Occipital lobe (tissue), 2 donors: ENCODE measurements around the gene DNASE2B. TPM values are rescaled to one million over a fixed set of nuclear protein-coding genes. Genes with fewer than 3 reads are reported as not detected.

Experiments
- DNase-seq: peaks from one replicate; lab custom pipeline; 2025; lab: John Stamatoyannopoulos, UW
- total RNA-seq: library from RNA; depleted of rRNA; stranded (reverse); fragments of >200 nt; gene quantifications from one replicate; pipeline ENCODE4 v1.2.3, GENCODE V29; 2014

Gene DNASE2B
- total RNA-seq: 0.16 TPM

GRCh38 chr1:84398175-84399155, at the start of gene DNASE2B:
TSS of gene DNASE2B (plus strand) at chr1:84398484. CDS start at chr1:84398565, 81 bp downstream.
- DNase-seq: no peak

- no peak for DNase-seq
Observed at GRCh38 chr1:84348759-84349158, 49.5 kb upstream of the DNASE2B start.

- DNase-seq: no peak
Observed at GRCh38 chr1:84350104-84350503, 48.2 kb upstream of the DNASE2B start.

- no peak for DNase-seq
Observed at GRCh38 chr1:84350550-84350949, 47.7 kb upstream of the DNASE2B start.

GRCh38 chr1:84352298-84353106, 45.8 kb upstream of the DNASE2B start:
- no peak for DNase-seq

GRCh38 chr1:84353695-84354094, 44.6 kb upstream of the DNASE2B start:
- no peak for DNase-seq

- DNase-seq: no peak
Observed at GRCh38 chr1:84355556-84355955, 42.7 kb upstream of the DNASE2B start.

GRCh38 chr1:84356881-84357280, 41.4 kb upstream of the DNASE2B start:
- DNase-seq: no peak

GRCh38 chr1:84358695-84359094, 39.6 kb upstream of the DNASE2B start:
- no peak for DNase-seq

GRCh38 chr1:84360316-84360715, 38.0 kb upstream of the DNASE2B start:
- DNase-seq: no peak

GRCh38 chr1:84361796-84362195, 36.5 kb upstream of the DNASE2B start:
- no peak for DNase-seq

- peak; percentile 16 for DNase-seq
Observed at GRCh38 chr1:84363019-84363418, 35.3 kb upstream of the DNASE2B start.

- DNase-seq: no peak
Observed at GRCh38 chr1:84363622-84364021, 34.7 kb upstream of the DNASE2B start.

- DNase-seq: no peak
Observed at GRCh38 chr1:84365225-84366221, 32.8 kb upstream of the DNASE2B start.

- no peak for DNase-seq
Observed at GRCh38 chr1:84366786-84367185, 31.5 kb upstream of the DNASE2B start.

- no peak for DNase-seq
Observed at GRCh38 chr1:84367219-84367618, 31.1 kb upstream of the DNASE2B start.

GRCh38 chr1:84368441-84368840, 29.8 kb upstream of the DNASE2B start:
- no peak for DNase-seq

- DNase-seq: no peak
Observed at GRCh38 chr1:84370266-84370665, 28.0 kb upstream of the DNASE2B start.

GRCh38 chr1:84370831-84371394, 27.4 kb upstream of the DNASE2B start:
- DNase-seq: no peak

- no peak for DNase-seq
Observed at GRCh38 chr1:84373436-84374141, 24.7 kb upstream of the DNASE2B start.
